SU-DHL-6 (cell line): ENCODE measurements around the gene PPFIA4.

Experiments used
- CTCF ChIP-seq: fragments of 200-600 bp; sonication (generic); IDR thresholded peaks from one replicate; pipeline ENCODE4 v1.5.1; 2017; ENCODE audit warnings: antibody characterized with exemption, mild to moderate bottlenecking, low read length, moderate library complexity; ENCODE audit not compliant: insufficient read depth, poor library complexity, severe bottlenecking
- EZH2phosphoT487 ChIP-seq: fragments of 200-600 bp; sonication (generic), shearing (Covaris generic); conservative IDR thresholded peaks from 2 replicates; pipeline ENCODE4 v1.6.1; 2018; ENCODE audit warnings: mild to moderate bottlenecking, antibody characterized with exemption, low read length, moderate library complexity, mixed read lengths

- TF ChIP-seq CTCF (no peak), EZH2phosphoT487 (no peak)
Observed at GRCh38 chr1:203085528-203086406, 59.5 kb downstream of the PPFIA4 start, which contains the start of gene MYOG.
